Measurements from ENCODE around the gene SPTB.

DNA sequence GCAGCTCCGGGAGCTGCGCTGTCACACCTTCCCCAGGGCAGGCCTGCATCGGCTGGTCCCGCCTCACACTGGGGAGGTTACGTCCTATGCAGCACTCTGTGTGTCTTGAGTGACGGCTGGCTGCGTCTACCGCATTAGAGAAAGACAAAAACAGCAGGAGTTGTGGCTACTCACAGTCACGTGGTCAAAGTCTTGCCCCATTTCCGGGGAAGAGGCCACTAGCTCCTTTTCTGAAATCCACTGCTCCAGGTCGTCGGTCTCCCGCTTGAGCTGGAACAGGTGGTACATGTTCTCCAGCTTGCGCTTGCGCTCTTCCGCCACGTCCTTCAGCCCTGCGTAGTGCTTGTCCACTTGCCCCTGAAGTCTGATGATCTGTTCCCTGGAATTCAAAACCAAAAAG is 106.7 kb downstream of the SPTB start:
- TF ChIP-seq ZNF274 (IDR thresholded peaks at IDR 0.05; ENCODE audit: low read depth, low read length) (no peak), YY1 (IDR thresholded peaks at IDR 0.05; ENCODE audit: insufficient read depth, insufficient read length) (no peak), SUZ12 (IDR thresholded peaks at IDR 0.05; ENCODE audit: extremely low read depth, insufficient read depth, insufficient read length) (no peak)

Data from NT2/D1 (cell line).